Measurements from ENCODE around the gene EIF6.
A peak's percentile ranks its signal among the peaks of the same experiment; 100 is the strongest.

EIF6 gene

GRCh38 chr20:35283441-35284266 is 918 bp downstream of the EIF6 start:
- no peak for DNase-seq (ENCODE audit: low read depth, low spot score)
- H3K27ac ChIP-seq, result peak overlapping the region; percentile 98

- H3K27ac ChIP-seq, result peak overlapping the region; percentile 98
- no peak for DNase-seq (ENCODE audit: low read depth, low spot score)
Measured at GRCh38 chr20:35281506-35282101, 3.0 kb downstream of the EIF6 start.

- DNase-seq (ENCODE audit: low read depth, low spot score), result no peak
- peak overlapping the region; percentile 98 for H3K27ac ChIP-seq
Measured at GRCh38 chr20:35280523-35280922, 4.0 kb downstream of the EIF6 start.

GRCh38 chr20:35279533-35280174 is 4.9 kb downstream of the EIF6 start:
- DNase-seq (ENCODE audit: low read depth, low spot score), result no peak
- peak overlapping the region; percentile 98 for H3K27ac ChIP-seq

GRCh38 chr20:35279040-35279439 is 5.5 kb downstream of the EIF6 start:
- peak overlapping the region; percentile 98 for H3K27ac ChIP-seq
- DNase-seq (ENCODE audit: low read depth, low spot score), result no peak

- no peak for DNase-seq (ENCODE audit: low read depth, low spot score)
- peak within 1 kb of the TSS; percentile 98 for H3K27ac ChIP-seq
Measured at GRCh38 chr20:35277531-35278395, 6.8 kb downstream of the EIF6 start, which contains the start of gene MMP24OS. MMP24OS (minus strand) TSS chr20:35278122; CDS start chr20:35277929, 193 bp downstream.

GRCh38 chr20:35277127-35277526 is 7.4 kb downstream of the EIF6 start:
- DNase-seq (ENCODE audit: low read depth, low spot score), result no peak
- peak overlapping the region; percentile 98 for H3K27ac ChIP-seq

- no peak for DNase-seq (ENCODE audit: low read depth, low spot score)
- H3K27ac ChIP-seq, result peak overlapping the region; percentile 98
Measured at GRCh38 chr20:35276408-35276807, 8.2 kb downstream of the EIF6 start.

- H3K27ac ChIP-seq, result no peak overlapping the region
- DNase-seq (ENCODE audit: low read depth, low spot score), result no peak
Measured at GRCh38 chr20:35275741-35276251, 8.8 kb downstream of the EIF6 start.

- DNase-seq (ENCODE audit: low read depth, low spot score), result no peak
- no peak overlapping the region for H3K27ac ChIP-seq
Measured at GRCh38 chr20:35274172-35275092, 10.1 kb downstream of the EIF6 start.

- no peak for DNase-seq (ENCODE audit: low read depth, low spot score)
- no peak overlapping the region for H3K27ac ChIP-seq
Measured at GRCh38 chr20:35273449-35274171, 11.0 kb downstream of the EIF6 start.

GRCh38 chr20:35271904-35272303 is 12.7 kb downstream of the EIF6 start:
- DNase-seq (ENCODE audit: low read depth, low spot score), result no peak
- no peak overlapping the region for H3K27ac ChIP-seq

- no peak overlapping the region for H3K27ac ChIP-seq
- no peak for DNase-seq (ENCODE audit: low read depth, low spot score)
Measured at GRCh38 chr20:35271073-35271882, 13.3 kb downstream of the EIF6 start.

- DNase-seq (ENCODE audit: low read depth, low spot score), result no peak
- no peak overlapping the region for H3K27ac ChIP-seq
Measured at GRCh38 chr20:35270021-35270902, 14.3 kb downstream of the EIF6 start.

GRCh38 chr20:35269055-35269781 is 15.4 kb downstream of the EIF6 start:
- H3K27ac ChIP-seq, result no peak overlapping the region
- DNase-seq (ENCODE audit: low read depth, low spot score), result no peak

GRCh38 chr20:35267092-35267491 is 17.5 kb downstream of the EIF6 start:
- DNase-seq (ENCODE audit: low read depth, low spot score), result no peak
- no peak overlapping the region for H3K27ac ChIP-seq
